GM12873 (cell line): ENCODE measurements around the gene PDPN.
A peak's percentile ranks its signal among the peaks of the same experiment; 100 is the strongest.

Source experiments
- CTCF ChIP-seq: IDR thresholded peaks from 2 replicates; pipeline ENCODE4 v1.5.1; 2012; ENCODE audit warnings: low read depth, mild to moderate bottlenecking, moderate library complexity, low read length, control low read depth; ENCODE audit not compliant: insufficient read depth; ENCODE audit errors: missing control alignments

PDPN gene

DNA sequence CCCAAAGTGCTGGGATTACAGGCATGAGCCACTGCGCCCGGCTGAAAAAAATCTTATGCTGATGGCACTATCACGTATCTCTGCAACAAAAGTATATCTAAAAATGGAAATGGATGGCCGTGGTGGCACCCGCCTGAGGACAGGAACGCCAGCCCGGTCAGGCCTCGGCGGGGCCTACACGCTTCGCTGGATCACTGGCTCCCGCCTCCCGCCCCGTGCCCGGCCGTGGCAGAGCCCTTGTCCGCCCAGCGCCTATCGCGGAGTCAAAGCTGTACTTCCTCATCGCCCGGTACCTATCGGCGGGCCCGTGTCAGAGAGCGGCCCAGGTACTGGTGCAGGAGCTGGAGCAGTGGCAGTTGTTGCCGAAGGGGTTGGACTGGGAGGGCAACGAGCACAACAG is 28.8 kb upstream of the PDPN start:
- TF ChIP-seq CTCF, result no peak

DNA sequence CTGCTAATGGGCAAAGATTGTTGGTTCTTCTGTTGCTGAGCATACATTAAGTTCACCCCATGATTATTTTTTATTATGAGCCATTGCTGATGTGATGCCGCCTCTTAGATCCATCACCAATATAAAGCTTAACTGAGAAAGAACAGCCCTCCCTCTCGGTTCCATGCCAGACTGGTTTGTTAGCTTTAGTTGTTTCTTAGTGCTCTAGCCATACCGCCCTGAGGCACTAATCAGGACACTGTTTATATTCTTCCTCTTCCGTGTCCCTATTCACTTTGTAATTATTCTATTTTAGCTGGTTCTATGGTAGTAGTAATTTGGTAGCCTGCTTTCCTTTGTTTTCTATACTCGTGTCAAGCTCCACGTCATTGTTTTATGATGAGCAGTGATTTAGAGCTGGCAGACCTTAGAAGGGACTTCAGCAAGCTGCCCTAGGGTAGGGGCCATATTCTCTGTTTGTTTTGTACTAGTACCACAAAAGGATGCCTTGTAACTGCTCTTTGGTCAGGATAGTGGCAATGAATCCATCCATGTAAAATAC is 27.3 kb upstream of the PDPN start:
- no peak for TF ChIP-seq CTCF

GRCh38 chr1:13560541-13560940 is 23.1 kb upstream of the PDPN start:
- no peak for TF ChIP-seq CTCF

GRCh38 chr1:13564073-13564472 is 19.6 kb upstream of the PDPN start:
- TF ChIP-seq CTCF, result no peak

DNA sequence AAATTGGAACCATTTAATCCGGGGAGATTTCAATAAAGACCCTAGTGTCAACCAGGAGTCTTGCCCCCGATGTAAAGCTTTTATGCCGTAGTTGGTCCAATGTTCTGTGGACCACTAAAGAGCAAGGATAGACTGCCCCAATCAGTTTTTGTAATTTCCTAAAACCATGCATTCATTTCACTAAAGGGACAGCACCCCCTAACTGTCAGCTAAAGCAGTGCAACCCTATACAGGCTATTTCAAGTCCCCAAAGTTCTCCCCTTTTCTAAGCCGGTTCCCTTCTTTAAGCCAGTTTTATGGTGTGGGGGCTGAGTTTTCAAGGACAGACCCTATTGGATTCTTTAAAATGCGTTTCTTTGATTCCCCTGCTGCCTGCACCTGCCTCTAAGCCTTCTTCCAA is 12.7 kb upstream of the PDPN start:
- TF ChIP-seq CTCF, result peak; percentile 66

- TF ChIP-seq CTCF, result no peak
These were observed 10.0 kb upstream of the PDPN start for GRCh38 chr1:13573586-13573985.

GRCh38 chr1:13576926-13577325 is 6.7 kb upstream of the PDPN start:
- TF ChIP-seq CTCF, result no peak

DNA sequence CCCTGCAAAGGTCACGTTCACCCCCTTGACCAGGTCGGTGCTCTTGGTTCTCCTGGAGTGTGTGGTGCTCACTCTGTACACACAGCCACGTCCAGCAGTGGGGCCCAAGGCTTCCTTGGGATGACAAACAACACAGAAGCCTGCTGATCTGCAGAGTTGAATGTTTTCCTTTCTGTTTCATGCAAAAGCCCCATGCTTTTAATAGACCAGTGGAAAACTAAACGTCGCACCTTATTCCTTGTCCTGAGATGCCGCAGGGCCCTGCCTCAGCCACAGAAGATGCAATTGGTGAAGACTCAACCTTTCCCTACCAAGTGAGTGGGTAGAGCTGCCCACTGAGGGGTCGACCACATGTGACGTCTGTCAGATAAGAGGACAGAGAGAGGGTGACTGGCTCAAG is 5.8 kb upstream of the PDPN start:
- TF ChIP-seq CTCF, result no peak
